Endothelial cell of umbilical vein (primary cell): ENCODE results near the gene PVRIG. TPM values are rescaled to one million over a fixed set of nuclear protein-coding genes. Genes with fewer than 3 reads are reported as not detected.

Source experiments
- BruUV-seq: library from RNA; stranded (reverse); fragments of 400-500 nt; replicated peaks from 2 replicates; lab custom pipeline; 2021; lab: Mats Ljungman, UMichigan
- CTCF ChIA-PET: fragments of 300-600, 350-600 bp; sonication (Branson Sonifier 250); formaldehyde crosslinking; loops from one replicate; lab custom pipeline; 2021; ENCODE audit warnings: antibody characterized with exemption, inconsistent platforms; lab: Charles Lee
- POLR2A ChIA-PET: fragments of 300-600, 350-600 bp; sonication (Branson Sonifier 250); formaldehyde crosslinking; loops from one replicate; lab custom pipeline; 2021; ENCODE audit warnings: antibody characterized with exemption, inconsistent platforms; lab: Charles Lee
- DNase-seq: peaks from one replicate; pipeline ENCODE4 v3.0.0-alpha.2; 2011; ENCODE audit warnings: low read depth, low spot score
- FAIRE-seq: peaks from 2 replicates; lab custom pipeline; 2011; peaks lifted over from hg19 to GRCh38; lab: Jason Lieb, UNC
- H2AFZ ChIP-seq: 2 replicates; pipeline ENCODE4 v1.6.0; 2012; ENCODE audit warnings: low read depth, low read length, control low read depth, inconsistent platforms
- H3K27ac ChIP-seq: 2 replicates; pipeline ENCODE4 v1.5.1; 2011; ENCODE audit warnings: low read depth, mild to moderate bottlenecking, control low read depth, low read length, moderate library complexity; ENCODE audit not compliant: insufficient read depth
- H3K27me3 ChIP-seq, 2 experiments: 2 replicates each; pipeline versions ENCODE4 v1.6.0 to v1.6.1; 2011; ENCODE audit warnings: low read length in 2 of 2, mixed read lengths in 1 of 2; ENCODE audit not compliant: control insufficient read depth in 2 of 2, insufficient read depth in 2 of 2
- H3K36me3 ChIP-seq, 2 experiments: 2 replicates in 1 of 2; 3 replicates in 1 of 2; pipeline ENCODE4 v1.5.1; 2011; ENCODE audit warnings: low read length in 2 of 2, mild to moderate bottlenecking in 1 of 2, moderate library complexity in 1 of 2; ENCODE audit not compliant: control insufficient read depth in 2 of 2, insufficient read depth in 2 of 2; ENCODE audit errors: extremely low read depth in 1 of 2
- H3K4me1 ChIP-seq: 3 replicates; pipeline ENCODE4 v1.5.1; 2011; ENCODE audit warnings: mild to moderate bottlenecking, low read length; ENCODE audit not compliant: control insufficient read depth, insufficient read depth; ENCODE audit errors: extremely low read depth
- H3K4me2 ChIP-seq: 2 replicates; pipeline ENCODE4 v1.6.1; 2011; ENCODE audit warnings: low read length, control low read depth, mixed read lengths; ENCODE audit not compliant: insufficient read depth
- H3K4me3 ChIP-seq, 3 experiments: fragments of 200-600 bp in 1 of 3; sonication (generic), shearing (Covaris generic) in 1 of 3; replicated peaks in 1 of 3; 2 replicates each; pipeline ENCODE4 v1.5.1; 2011 to 2016; ENCODE audit warnings: control low read depth in 3 of 3, low read length in 3 of 3, mild to moderate bottlenecking in 2 of 3, inconsistent platforms in 1 of 3, low read depth in 1 of 3, moderate library complexity in 1 of 3; ENCODE audit not compliant: insufficient read depth in 1 of 3
- H3K79me2 ChIP-seq: 2 replicates; pipeline ENCODE4 v1.6.0; 2012; ENCODE audit warnings: low read length, inconsistent platforms; ENCODE audit not compliant: control insufficient read depth, insufficient read depth
- H3K9ac ChIP-seq: replicated peaks from 2 replicates; pipeline ENCODE3; 2011; ENCODE audit warnings: low read length, control low read depth; ENCODE audit not compliant: insufficient read depth; ENCODE audit errors: extremely low read depth
- H3K9me1 ChIP-seq: replicated peaks from 3 replicates; pipeline ENCODE4 v1.6.0; 2011; ENCODE audit warnings: mild to moderate bottlenecking, low read length; ENCODE audit not compliant: control insufficient read depth, insufficient read depth; ENCODE audit errors: extremely low read depth
- H3K9me3 ChIP-seq: replicated peaks from 2 replicates; pipeline ENCODE4 v1.5.1; 2012; ENCODE audit warnings: low read length, inconsistent platforms; ENCODE audit not compliant: control insufficient read depth, insufficient read depth
- H4K20me1 ChIP-seq: replicated peaks from 2 replicates; pipeline ENCODE3; 2011; ENCODE audit warnings: mild to moderate bottlenecking, low read length; ENCODE audit not compliant: control insufficient read depth, insufficient read depth; ENCODE audit errors: extremely low read depth
- CTCF ChIP-seq, 2 donors: IDR thresholded peaks; 1 replicate in 1 of 2; 2 replicates in 1 of 2; pipeline ENCODE4 v1.5.1; 2011; ENCODE audit warnings: low read length in 2 of 2, mild to moderate bottlenecking in 2 of 2, moderate library complexity in 2 of 2, control low read depth in 1 of 2, inconsistent platforms in 1 of 2, low read depth in 1 of 2; ENCODE audit not compliant: insufficient read depth in 1 of 2; ENCODE audit errors: extremely low read depth in 1 of 2
- EZH2 ChIP-seq: IDR thresholded peaks from 2 replicates; pipeline ENCODE4 v1.6.1; 2012; ENCODE audit warnings: borderline replicate concordance, low read depth, mild to moderate bottlenecking, moderate library complexity, low read length, inconsistent platforms; ENCODE audit not compliant: severe bottlenecking
- FOS ChIP-seq: IDR thresholded peaks from 2 replicates; pipeline ENCODE4 v1.6.1; 2011; ENCODE audit warnings: mild to moderate bottlenecking, low read length, moderate library complexity, borderline replicate concordance; ENCODE audit not compliant: insufficient read depth
- GATA2 ChIP-seq: IDR thresholded peaks from 2 replicates; pipeline ENCODE4 v1.7.0; 2011; ENCODE audit warnings: low read depth, mild to moderate bottlenecking, moderate library complexity, mixed read lengths, low read length; ENCODE audit not compliant: insufficient read length, insufficient read depth
- JUN ChIP-seq: IDR thresholded peaks from 2 replicates; pipeline ENCODE4 v1.6.1; 2011; ENCODE audit warnings: borderline replicate concordance, low read depth; ENCODE audit not compliant: insufficient read length, insufficient read depth
- MYC ChIP-seq: IDR thresholded peaks from one replicate; pipeline ENCODE4 v1.6.1; 2011; ENCODE audit warnings: mild to moderate bottlenecking, low read depth, low read length
- POLR2A ChIP-seq: IDR thresholded peaks from 2 replicates; pipeline ENCODE4 v1.6.1; 2012; ENCODE audit warnings: low read depth, mild to moderate bottlenecking, control low read depth, low read length
- POLR2AphosphoS5 ChIP-seq: IDR thresholded peaks from 2 replicates; pipeline ENCODE4 v1.6.1; 2012; ENCODE audit warnings: low read depth, mild to moderate bottlenecking, control low read depth, low read length, moderate library complexity; ENCODE audit not compliant: insufficient read depth
- dilution Hi-C: fragments of 300-500 bp; cut with MboI; formaldehyde crosslinking; loops from one replicate; pipeline ENCODE4 v1.15.0; 2019; ENCODE audit warnings: low sequenced_read_pairs; ENCODE audit not compliant: extremely low pct_ligation_motif_present
- intact Hi-C: fragments of 100-400 bp; cut with micrococcal nuclease; formaldehyde crosslinking; loops from one replicate; pipeline ENCODE4 v1.10.0; 2022
- polyA plus RNA-seq, 4 experiments: library from polyadenylated mRNA; depleted of rRNA in 3 of 4; stranded (reverse) in 3 of 4; unstranded in 1 of 4; fragments of >200 nt; gene quantifications; 2 replicates each; pipeline versions ENCODE4 v1.2.1 to v1.2.3, GENCODE V29; 2011 to 2012; ENCODE audit warnings: missing spikeins in 1 of 4
- total RNA-seq: library from RNA; stranded (reverse); gene quantifications from 2 replicates; pipeline ENCODE4 v1.2.3, GENCODE V29; 2021
- TF ChIP-seq, protein P1 (sequence below): IDR thresholded peaks from 2 replicates; pipeline ENCODE4 v1.6.1; 2011; ENCODE audit not compliant: insufficient read depth, insufficient read length

The PVRIG gene
- total and polyA plus RNA-seq, 2 donors (not counting 3 experiments of a cell fraction or from before 2014, with no cell fraction given): 0.80 TPM; not detected in 1

GRCh38 chr7:100175296-100175935, 44.3 kb upstream of the PVRIG start:
- H2AFZ ChIP-seq: no peak overlapping the region
- no TSS peak for BruUV-seq
- no peak overlapping the region for H3K9ac ChIP-seq
- no peaks in the 10 kb centered on the region for H3K9me1 ChIP-seq
- dilution Hi-C loops (no loop called here), intact Hi-C loops (no loop called here)
- ChIA-PET POLR2A (no interaction called here), CTCF (no interaction called here)
- no peak overlapping the region for H3K4me2 ChIP-seq
- peaks cover 5% of the 10 kb centered on the region for H3K4me1 ChIP-seq
- H3K36me3 ChIP-seq: peaks cover 0 to 3% of the 10 kb centered on the region in 2 experiments
- DNase-seq (no peak), FAIRE-seq (no peak)
- no peaks in the 10 kb centered on the region for H4K20me1 ChIP-seq
- H3K9me3 ChIP-seq: no peaks in the 10 kb centered on the region
- no peak overlapping the region for H3K4me3 ChIP-seq
- no peak overlapping the region for H3K27ac ChIP-seq
- peaks cover under 1 to 1% of the 10 kb centered on the region in 2 experiments for H3K27me3 ChIP-seq
- TF ChIP-seq EZH2 (no peak), JUN (no peak), GATA2 (no peak), POLR2AphosphoS5 (no peak), CTCF (IDR thresholded peaks at IDR 0.05; ENCODE audit: extremely low read depth in 1 of 2, insufficient read depth in 1 of 2, low read depth in 1 of 2, low read length in 2 of 2) (no peak), FOS (no peak), MYC (no peak), POLR2A (no peak)
- TF ChIP-seq, protein P1, sequence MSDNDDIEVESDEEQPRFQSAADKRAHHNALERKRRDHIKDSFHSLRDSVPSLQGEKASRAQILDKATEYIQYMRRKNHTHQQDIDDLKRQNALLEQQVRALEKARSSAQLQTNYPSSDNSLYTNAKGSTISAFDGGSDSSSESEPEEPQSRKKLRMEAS: no peak
- peaks cover 4% of the 10 kb centered on the region for H3K79me2 ChIP-seq
